ENCODE data around the gene SPECC1.

SPECC1 gene

DNA sequence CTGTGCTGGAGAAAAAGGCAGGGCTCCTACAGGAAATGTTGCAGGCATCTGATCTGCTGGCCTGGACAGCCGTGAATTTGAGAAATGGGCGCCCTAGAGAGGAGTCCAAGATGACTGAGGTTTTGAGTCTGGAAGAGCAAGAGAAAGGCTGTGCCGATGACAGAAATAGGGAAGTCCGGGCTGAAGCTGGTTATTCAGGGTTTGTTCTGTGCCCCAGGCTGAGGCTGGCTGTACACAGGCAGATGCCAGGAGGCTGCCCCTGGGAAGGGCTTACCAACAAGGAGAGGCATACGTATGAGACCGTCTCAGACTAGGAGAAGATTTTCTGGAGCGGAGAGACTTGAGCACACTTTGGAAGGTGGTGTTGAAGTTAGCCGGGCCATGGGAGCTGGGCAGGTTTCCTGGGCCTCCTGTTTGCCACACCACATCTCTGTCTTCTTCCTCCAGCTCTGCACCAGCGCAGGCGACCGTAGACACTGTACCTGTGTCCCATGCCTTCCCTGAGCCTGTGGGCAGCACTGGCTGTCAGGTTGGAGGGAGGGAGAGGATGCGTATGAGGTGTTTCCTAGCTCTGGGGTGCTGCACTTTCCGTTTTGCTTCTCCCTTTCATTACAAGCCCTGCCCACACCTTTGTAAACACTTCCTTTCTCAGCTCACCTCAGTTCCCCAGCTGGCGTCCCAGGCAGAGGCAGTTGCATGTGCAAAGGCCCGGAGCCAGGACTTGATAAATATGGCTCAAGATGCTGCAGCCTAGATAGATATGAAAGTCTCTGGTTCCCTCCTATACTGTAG, 80.8 kb downstream of the SPECC1 start:
- no peaks in the 10 kb centered on the region for H3K79me2 ChIP-seq (ENCODE audit: control insufficient read depth, low read length)
- no peak overlapping the region for H3K4me2 ChIP-seq (ENCODE audit: low read length)

DNA sequence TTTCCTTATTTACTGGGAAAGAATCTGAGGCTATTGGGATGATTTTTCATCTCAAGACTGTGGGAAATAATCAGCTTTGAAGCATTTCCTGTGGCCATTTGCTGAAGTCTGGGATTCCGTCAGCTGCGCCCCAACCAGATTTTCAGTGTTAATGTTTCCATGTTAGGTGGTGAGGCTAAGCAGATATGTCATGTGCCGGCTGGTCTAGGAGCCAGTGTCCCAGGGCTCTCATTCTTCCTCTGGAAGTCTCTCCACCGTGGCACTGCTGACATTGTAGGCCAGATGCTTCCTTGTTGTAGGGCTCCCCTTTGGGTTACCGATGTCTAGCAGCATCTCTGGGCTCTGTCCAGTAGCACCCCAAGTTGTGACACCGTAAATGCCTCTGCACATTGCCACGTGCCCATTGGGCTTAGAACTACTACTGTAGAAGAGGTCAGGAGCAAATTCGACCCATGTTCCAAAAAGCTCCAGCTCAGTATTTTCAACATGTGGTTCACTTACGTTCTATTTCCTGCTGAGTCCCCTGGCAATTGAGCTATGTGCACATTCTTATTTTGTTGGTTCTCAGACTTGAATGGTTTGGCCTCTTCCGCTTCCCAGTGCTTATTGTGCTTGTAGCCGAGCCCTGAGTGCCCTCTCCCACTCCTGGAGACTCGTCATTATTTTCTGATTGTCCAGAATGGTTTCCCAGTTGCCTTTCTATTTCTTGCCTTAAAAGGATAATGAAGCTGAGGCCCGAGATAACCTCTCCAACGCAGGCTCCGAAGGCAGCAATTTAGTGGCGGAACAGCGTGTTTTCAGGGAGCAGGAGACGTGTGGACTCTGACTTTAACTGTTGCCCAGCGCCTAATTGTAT, 82.2 kb downstream of the SPECC1 start:
- no peaks in the 10 kb centered on the region for H3K9me3 ChIP-seq (ENCODE audit: control insufficient read depth, insufficient read depth, low read length)
- H3K27me3 ChIP-seq (ENCODE audit: control insufficient read depth, low read length), result no peaks in the 10 kb centered on the region
- no peaks in the 10 kb centered on the region for H3K4me1 ChIP-seq (ENCODE audit: control insufficient read depth, low read length)
- no peaks in the 10 kb centered on the region for H3K79me2 ChIP-seq (ENCODE audit: control insufficient read depth, low read length)
- H3K4me3 ChIP-seq (ENCODE audit: low read length), result no peak overlapping the region
- no peaks in the 10 kb centered on the region for H4K20me1 ChIP-seq (ENCODE audit: control insufficient read depth, insufficient read depth, low read depth, low read length)
- H3K36me3 ChIP-seq (ENCODE audit: control insufficient read depth, low read length), result no peaks in the 10 kb centered on the region
- no peaks in the 10 kb centered on the region for H3F3A ChIP-seq (ENCODE audit: control insufficient read depth, insufficient read depth)
- no peak overlapping the region for H3K4me2 ChIP-seq (ENCODE audit: low read length)
- H3K27ac ChIP-seq (ENCODE audit: low read depth, low read length), result no peak overlapping the region
- no peaks in the 10 kb centered on the region for H3K9me2 ChIP-seq (replicated peaks; ENCODE audit: control insufficient read depth, low read length)
- TF ChIP-seq EZH2phosphoT487 (IDR thresholded peaks at IDR 0.05; ENCODE audit: borderline replicate concordance, low read length), result no peak
- TF ChIP-seq, protein P1, sequence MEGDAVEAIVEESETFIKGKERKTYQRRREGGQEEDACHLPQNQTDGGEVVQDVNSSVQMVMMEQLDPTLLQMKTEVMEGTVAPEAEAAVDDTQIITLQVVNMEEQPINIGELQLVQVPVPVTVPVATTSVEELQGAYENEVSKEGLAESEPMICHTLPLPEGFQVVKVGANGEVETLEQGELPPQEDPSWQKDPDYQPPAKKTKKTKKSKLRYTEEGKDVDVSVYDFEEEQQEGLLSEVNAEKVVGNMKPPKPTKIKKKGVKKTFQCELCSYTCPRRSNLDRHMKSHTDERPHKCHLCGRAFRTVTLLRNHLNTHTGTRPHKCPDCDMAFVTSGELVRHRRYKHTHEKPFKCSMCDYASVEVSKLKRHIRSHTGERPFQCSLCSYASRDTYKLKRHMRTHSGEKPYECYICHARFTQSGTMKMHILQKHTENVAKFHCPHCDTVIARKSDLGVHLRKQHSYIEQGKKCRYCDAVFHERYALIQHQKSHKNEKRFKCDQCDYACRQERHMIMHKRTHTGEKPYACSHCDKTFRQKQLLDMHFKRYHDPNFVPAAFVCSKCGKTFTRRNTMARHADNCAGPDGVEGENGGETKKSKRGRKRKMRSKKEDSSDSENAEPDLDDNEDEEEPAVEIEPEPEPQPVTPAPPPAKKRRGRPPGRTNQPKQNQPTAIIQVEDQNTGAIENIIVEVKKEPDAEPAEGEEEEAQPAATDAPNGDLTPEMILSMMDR (IDR thresholded peaks at IDR 0.05; ENCODE audit: low read depth, low read length, poor library complexity, severe bottlenecking), result no peak

More for the DNA sequence above, 80.8 kb downstream of the SPECC1 start:
- no peaks in the 10 kb centered on the region for H3F3A ChIP-seq (ENCODE audit: control insufficient read depth, insufficient read depth)
- no peaks in the 10 kb centered on the region for H3K4me1 ChIP-seq (ENCODE audit: control insufficient read depth, low read length)
- no peak for TF ChIP-seq EZH2phosphoT487 (IDR thresholded peaks at IDR 0.05; ENCODE audit: borderline replicate concordance, low read length)
- TF ChIP-seq, protein P1 (IDR thresholded peaks at IDR 0.05; ENCODE audit: low read depth, low read length, poor library complexity, severe bottlenecking), result no peak
- H3K9me3 ChIP-seq (ENCODE audit: control insufficient read depth, insufficient read depth, low read length), result no peaks in the 10 kb centered on the region
- H3K36me3 ChIP-seq (ENCODE audit: control insufficient read depth, low read length), result no peaks in the 10 kb centered on the region
- no peaks in the 10 kb centered on the region for H3K27me3 ChIP-seq (ENCODE audit: control insufficient read depth, low read length)
- no peak overlapping the region for H3K4me3 ChIP-seq (ENCODE audit: low read length)
- H3K27ac ChIP-seq (ENCODE audit: low read depth, low read length), result no peak overlapping the region
- H3K9me2 ChIP-seq (replicated peaks; ENCODE audit: control insufficient read depth, low read length), result no peaks in the 10 kb centered on the region
- H4K20me1 ChIP-seq (ENCODE audit: control insufficient read depth, insufficient read depth, low read depth, low read length), result no peaks in the 10 kb centered on the region

DNA sequence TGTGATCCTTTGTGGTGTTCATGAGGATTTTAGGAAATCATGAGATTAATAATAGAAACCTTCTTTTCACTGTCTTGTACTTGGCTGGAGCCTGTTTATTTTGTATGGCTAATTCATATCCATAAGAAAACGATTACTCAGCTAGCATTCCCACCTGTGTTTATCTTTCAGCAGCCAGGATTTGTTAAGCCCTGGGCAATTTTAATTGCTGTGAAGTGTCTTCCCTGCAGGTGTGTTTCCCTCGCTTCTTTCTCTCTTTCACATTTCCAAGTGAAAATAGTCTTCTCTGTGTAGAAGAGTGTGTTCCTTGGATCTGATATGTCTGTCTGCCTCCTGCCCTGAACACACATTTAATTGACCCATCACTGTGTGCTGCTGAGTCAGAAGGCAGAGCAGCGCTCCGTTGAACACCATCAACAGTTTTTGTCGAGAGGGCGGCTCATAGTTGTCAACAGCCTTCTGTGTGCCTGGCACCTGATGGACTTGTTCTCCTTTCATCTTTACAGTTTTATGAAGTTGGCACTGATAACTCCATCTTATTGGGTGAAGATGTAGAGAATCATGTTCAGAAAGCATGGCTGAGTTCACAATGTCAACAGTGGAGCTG, 83.2 kb downstream of the SPECC1 start:
- no peaks in the 10 kb centered on the region for H3K79me2 ChIP-seq (ENCODE audit: control insufficient read depth, low read length)

More for the DNA sequence above, 83.2 kb downstream of the SPECC1 start:
- H3K4me3 ChIP-seq (ENCODE audit: low read length), result no peak overlapping the region
- H3K9me2 ChIP-seq (replicated peaks; ENCODE audit: control insufficient read depth, low read length), result no peaks in the 10 kb centered on the region
- no peaks in the 10 kb centered on the region for H3F3A ChIP-seq (ENCODE audit: control insufficient read depth, insufficient read depth)
- H3K9me3 ChIP-seq (ENCODE audit: control insufficient read depth, insufficient read depth, low read length), result no peaks in the 10 kb centered on the region
- H3K36me3 ChIP-seq (ENCODE audit: control insufficient read depth, low read length), result no peaks in the 10 kb centered on the region
- H3K4me2 ChIP-seq (ENCODE audit: low read length), result no peak overlapping the region
- no peaks in the 10 kb centered on the region for H3K27me3 ChIP-seq (ENCODE audit: control insufficient read depth, low read length)
- H3K27ac ChIP-seq (ENCODE audit: low read depth, low read length), result no peak overlapping the region
- no peaks in the 10 kb centered on the region for H4K20me1 ChIP-seq (ENCODE audit: control insufficient read depth, insufficient read depth, low read depth, low read length)
- TF ChIP-seq, protein P1 (IDR thresholded peaks at IDR 0.05; ENCODE audit: low read depth, low read length, poor library complexity, severe bottlenecking), result no peak
- TF ChIP-seq EZH2phosphoT487 (IDR thresholded peaks at IDR 0.05; ENCODE audit: borderline replicate concordance, low read length), result no peak
- no peaks in the 10 kb centered on the region for H3K4me1 ChIP-seq (ENCODE audit: control insufficient read depth, low read length)
